A673 (cell line): ENCODE measurements around the gene SPAG6.

Experiments used
- CTCF ChIP-seq: fragments of 300-800, 200-600 bp; sonication (generic); conservative IDR thresholded peaks from 2 replicates; pipeline ENCODE4 v1.5.1; 2017; ENCODE audit warnings: low read depth, mild to moderate bottlenecking, antibody characterized with exemption, low read length, moderate library complexity, mixed read lengths
- EZH2 ChIP-seq: fragments of 200-600 bp; sonication (generic); IDR thresholded peaks from 2 replicates; pipeline ENCODE4 v1.6.1; 2017; ENCODE audit warnings: borderline replicate concordance, low read depth, mild to moderate bottlenecking, mixed read lengths, antibody characterized with exemption, low read length; ENCODE audit not compliant: poor library complexity, severe bottlenecking

GRCh38 chr10:22443175-22443901, 98.0 kb downstream of the SPAG6 start:
- TF ChIP-seq CTCF, result no peak
- no peak for TF ChIP-seq EZH2
